HL-60 (cell line): ENCODE results near the gene NDUFA5.

Source experiments
- CTCF ChIP-seq: IDR thresholded peaks from one replicate; pipeline ENCODE4 v1.5.1; 2011; ENCODE audit warnings: low read length, control low read depth, inconsistent platforms; ENCODE audit not compliant: insufficient read depth
- POLR2AphosphoS5 ChIP-seq: IDR thresholded peaks from 2 replicates; pipeline ENCODE4 v1.6.1; 2012; ENCODE audit warnings: low read depth

- TF ChIP-seq CTCF: no peak
- TF ChIP-seq POLR2AphosphoS5: no peak
Measured at GRCh38 chr7:123498031-123498430, 59.6 kb downstream of the NDUFA5 start.
